NCI-H2107 (cell line): ENCODE measurements around the gene BCHE.
"Not testable (repeated sequence)": the region's sequence is repeated elsewhere in the genome, so short reads cannot be mapped to it uniquely, and the experiment has no call there.

Experiments
- DNase-seq: peaks from one replicate; lab custom pipeline; 2025; lab: John Stamatoyannopoulos, UW

The BCHE gene

GRCh38 chr3:165816209-165816608 is 21.0 kb downstream of the BCHE start:
- no peak for DNase-seq

DNA sequence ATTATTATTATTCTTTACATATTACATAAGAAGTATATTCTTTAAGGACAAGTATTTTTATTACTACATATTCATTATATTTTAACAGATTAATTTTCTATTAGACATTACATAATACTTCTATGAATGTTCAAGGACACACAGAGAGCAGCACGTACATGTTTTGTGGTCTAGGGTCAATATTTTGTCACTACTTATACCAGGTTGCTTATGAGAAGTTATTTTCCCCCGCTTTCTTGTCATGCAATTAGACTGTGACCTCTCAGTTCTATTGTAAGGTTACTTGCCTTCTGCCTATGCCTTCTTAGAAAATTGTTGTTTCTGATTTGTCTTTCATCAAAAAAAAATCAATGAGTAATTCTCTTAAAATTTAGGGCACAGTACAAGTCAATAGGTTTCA is 21.5 kb downstream of the BCHE start:
- DNase-seq: no peak

DNA sequence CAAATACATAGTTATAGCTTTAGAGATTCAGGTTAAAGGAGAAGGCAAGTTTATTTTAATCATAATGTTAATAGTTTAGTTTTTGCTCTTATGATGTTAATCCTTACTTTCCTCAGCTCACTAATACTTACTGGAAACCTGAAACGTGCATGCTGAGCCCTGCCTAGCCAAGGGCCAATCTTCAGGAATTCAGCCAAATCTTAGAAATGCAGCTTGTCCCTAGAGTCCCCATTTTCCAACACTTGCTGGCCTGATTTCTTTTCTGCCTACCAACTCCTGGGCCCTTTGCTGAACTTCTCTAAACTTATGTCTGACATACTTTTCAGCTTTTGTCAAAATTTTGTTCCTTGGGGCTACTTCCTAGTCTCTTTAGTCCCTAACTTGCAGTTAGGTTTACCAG is 22.8 kb downstream of the BCHE start:
- no peak for DNase-seq

GRCh38 chr3:165807937-165808336 is 29.3 kb downstream of the BCHE start:
- not testable (repeated sequence) for DNase-seq

- DNase-seq: no peak
These were observed 31.2 kb downstream of the BCHE start for GRCh38 chr3:165805946-165806561.

DNA sequence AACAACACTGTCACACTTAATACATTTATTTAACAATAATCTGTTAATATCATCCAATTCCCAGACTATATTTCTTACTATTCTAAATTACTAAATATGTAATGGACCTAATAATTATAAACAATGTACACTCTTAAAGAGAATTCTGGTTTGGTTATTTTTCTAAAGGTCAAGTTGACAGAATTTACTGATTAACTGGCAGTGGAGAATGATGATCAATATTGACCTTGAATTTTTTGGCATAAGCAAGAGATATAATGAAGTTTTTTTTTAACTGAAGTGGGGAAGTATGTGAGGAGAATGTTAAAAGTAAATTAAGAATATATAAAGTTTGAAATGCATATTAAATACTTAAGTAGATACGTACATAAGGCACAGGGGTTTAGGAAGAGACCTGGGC is 33.8 kb downstream of the BCHE start:
- DNase-seq: no peak

GRCh38 chr3:165800970-165801369 is 36.3 kb downstream of the BCHE start:
- DNase-seq: no peak

- no peak for DNase-seq
These were observed 38.2 kb downstream of the BCHE start for GRCh38 chr3:165799026-165799425.

DNA sequence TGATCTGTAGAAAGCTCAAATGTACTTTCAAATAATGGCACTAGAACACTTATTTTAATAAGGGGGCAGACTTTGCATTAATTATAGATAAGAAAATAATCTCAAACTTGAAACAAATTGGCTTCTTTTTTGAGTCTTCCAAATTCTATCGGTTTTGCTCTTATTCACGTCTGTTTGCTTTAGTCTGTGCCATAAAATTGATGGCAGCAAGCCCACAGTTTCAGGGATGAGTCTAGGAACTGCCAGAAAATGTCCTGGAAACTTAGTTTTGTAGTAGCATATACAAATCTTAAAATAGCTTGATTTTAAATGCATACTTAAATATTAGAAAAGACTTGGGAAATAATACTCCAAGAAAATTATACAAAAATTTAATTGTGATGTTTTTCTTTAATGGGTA is 39.7 kb downstream of the BCHE start:
- no peak for DNase-seq

DNA sequence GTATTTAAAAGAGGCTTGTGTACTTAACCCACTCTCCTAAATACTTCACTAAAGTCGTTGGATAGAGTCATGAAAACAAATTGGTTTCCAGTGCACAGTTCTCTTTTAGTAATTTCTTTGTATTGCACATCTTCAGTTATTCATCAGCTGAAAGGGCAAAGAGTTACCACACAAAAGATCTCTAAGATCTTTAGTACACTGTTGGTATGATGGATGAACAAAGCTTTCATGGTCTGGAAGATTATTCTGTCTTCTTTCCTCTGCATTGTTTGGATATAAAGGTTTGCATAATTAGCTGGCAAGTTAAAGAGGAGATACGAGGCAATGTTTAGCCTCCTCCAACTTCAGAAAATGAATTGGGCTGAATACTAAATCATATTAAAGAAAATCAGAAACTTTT is 40.5 kb downstream of the BCHE start:
- DNase-seq: no peak

DNA sequence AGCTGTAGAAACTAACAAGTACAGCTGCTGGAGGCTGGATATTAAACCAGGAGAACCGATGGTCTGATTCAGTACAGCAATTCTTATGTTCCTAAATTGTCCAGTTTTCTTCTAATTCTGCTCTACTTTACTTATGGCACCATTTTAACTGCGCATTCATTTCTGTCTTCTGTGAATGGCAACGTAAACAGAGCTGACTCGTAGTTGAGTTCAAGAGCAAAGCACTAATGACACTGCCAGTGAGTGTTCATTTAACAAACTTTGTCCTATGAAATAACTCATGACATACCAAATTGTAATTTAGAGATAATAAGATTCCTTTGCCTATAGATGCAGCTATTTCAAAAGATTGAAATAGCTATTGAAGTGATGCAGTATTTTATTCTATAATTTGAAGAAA is 48.7 kb downstream of the BCHE start:
- no peak for DNase-seq

DNA sequence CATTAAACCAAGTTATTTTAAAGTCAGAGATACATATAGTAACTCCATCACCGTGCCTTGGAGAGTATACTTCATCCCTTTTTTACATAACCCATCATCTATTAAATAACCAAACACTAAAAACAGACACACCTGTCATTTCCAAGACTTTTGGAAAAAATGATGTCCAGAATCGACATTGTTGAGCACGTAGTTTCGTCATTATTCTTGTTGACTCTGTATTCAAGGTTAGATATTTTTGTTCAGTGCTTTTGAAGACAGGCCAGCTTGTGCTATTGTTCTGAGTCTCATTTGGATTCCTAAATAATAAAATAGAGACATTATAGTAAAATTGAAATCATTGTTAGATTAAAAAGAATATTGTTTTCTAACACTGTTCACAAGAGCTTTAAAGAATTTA is 51.2 kb downstream of the BCHE start:
- no peak for DNase-seq

DNA sequence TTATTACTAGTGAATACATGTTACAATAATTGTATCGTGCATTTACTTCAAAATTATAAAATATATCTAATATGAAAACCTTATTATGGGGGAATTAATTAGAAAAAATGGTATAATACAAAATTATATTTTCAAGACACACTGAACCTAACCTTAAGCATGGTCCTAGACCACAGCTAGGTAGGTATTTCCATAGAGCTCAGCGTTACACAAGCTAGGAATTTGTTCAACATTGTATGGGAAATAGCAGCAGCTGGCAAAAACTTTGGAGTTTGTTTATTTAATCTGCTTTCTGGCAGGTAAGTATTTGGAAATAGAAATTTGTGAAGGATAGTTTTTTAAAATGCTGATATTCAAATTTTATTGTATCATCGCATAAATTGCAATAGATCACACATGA is 52.9 kb downstream of the BCHE start:
- no peak for DNase-seq

GRCh38 chr3:165783383-165783782 is 53.8 kb downstream of the BCHE start:
- no peak for DNase-seq

GRCh38 chr3:165778891-165779290 is 58.3 kb downstream of the BCHE start:
- no peak for DNase-seq

DNA sequence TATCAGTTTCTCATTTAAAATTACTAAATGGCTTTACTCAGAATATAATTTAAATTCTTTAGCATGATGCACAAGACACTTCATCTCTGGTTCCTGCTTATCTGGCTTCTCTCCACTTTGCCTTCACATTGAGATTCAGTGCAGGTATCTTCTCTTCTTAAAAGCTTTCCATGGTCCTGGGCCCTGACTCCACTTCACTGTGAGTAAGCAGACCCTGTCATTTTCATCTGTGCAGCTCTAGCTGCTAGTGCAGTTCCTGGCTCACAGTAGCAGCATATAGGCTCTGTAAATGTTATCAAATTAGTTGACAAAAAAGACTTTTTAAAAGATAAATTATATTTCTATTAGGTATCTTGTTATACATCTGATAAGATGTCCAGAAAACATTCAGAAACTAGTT is 58.8 kb downstream of the BCHE start:
- no peak for DNase-seq

- no peak for DNase-seq
These were observed 61.4 kb downstream of the BCHE start for GRCh38 chr3:165775824-165776223.

DNA sequence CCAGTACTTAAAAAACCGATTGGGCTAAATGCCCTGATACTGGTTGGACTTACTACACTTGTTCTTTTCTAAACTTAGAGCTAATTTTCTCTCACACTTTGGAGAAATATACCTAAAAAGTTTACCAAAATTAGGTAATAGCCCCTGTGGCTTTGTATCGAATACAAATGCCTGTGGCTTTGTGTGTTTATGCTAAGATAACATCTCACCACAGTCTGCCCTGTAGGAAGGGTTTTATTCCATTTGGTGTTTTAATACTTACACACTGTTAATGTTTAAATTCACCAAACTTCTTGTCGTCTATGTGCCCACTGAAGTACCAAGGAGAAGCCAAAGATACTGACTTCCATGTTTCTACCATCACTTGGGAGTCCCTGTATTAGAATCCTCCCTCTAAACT is 66.4 kb downstream of the BCHE start:
- DNase-seq: no peak

DNA sequence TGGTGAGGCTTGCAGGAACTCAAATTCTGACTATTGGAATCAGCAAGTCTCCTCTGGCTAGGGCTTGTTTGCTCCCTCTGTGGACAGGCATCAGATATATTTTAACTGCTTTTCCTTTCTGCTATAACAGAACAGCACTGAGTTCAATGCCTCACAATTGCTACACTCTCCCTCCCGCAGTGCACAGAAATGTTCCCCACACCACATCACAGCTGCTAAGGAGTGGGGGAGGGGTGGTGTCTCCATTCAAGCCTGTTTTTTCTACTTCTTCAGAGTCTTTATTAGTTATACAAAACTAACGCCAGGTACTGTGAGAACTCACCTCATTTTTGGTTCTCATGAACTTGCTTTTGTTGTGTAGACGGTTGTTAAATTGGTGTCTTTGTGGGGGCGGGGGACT is 68.5 kb downstream of the BCHE start:
- DNase-seq: no peak

GRCh38 chr3:165759041-165759440 is 78.2 kb downstream of the BCHE start:
- no peak for DNase-seq

DNA sequence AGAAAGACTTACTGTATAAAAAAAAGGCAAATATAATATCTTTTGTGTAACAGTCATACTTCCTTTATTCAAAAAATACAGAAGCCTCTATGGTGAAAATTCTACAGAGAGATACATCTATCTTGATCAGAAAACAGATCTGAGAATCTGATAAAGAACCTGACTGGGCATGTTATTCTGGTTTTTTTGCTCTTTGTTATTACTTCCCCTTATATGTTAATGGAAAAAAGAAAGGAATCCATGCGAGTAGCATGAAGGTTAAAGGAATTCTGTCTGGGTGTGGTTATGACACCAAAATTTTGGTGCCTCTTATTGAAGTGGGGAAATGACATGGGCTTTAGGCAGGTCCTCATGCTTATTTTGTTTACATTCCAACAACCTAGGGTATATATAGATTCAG is 81.7 kb downstream of the BCHE start:
- no peak for DNase-seq

DNA sequence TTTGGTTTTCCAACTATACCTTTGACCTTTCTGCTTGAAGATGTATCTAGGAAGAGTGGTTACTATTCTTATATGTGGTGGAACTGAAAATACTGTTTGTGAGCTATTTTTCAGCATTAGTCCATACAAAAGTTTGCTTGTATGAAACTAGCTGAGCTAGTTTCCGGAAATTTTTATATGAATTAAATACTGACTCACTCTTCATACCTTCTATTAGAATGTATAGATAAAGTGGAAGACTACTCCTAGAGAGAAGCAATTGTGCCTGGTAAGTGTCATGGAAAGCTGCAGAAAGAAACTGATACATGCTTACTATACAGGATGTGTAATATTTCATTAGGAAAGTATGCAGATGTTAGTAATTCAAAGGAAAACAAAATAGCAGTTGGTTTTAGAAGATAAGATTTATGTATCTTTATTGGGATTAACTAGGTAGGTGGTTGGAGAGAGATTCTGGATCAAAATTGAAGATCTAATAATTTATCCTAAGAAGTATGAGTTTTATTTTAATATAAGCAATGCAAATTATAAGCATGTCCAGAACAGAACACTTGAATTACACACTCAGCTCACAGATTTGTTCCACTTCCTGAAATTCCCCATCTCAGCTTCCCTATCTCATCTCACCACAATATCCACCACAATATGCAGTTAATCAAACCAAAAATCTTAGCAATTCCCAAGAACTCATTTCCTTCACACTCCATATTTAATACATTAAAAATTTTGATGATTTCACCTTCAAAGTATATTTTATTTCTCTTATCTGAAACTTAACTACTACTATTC is 82.8 kb downstream of the BCHE start:
- DNase-seq: no peak

- DNase-seq: no peak
These were observed 83.7 kb downstream of the BCHE start for GRCh38 chr3:165753560-165753959.

- peak; percentile 19 for DNase-seq
These were observed 85.6 kb downstream of the BCHE start for GRCh38 chr3:165751637-165752036.
